Skin epidermis (tissue), 12 donors: ENCODE measurements around the gene SETBP1.
A peak's percentile ranks its signal among the peaks of the same experiment; 100 is the strongest.
"Not testable (repeated sequence)": the region's sequence is repeated elsewhere in the genome, so short reads cannot be mapped to it uniquely, and the experiment has no call there.

Source experiments
- H3K27ac ChIP-seq, 21 experiments: fragments of 200-600 bp; sonication (generic) in 11 of 21; one replicate each; pipeline ENCODE4 v1.5.0; 2020; ENCODE audit warnings: mild to moderate bottlenecking in 3 of 21, inconsistent platforms in 2 of 21, moderate library complexity in 2 of 21
- H3K4me3 ChIP-seq, 7 experiments: fragments of 200-600 bp; sonication (generic) in 2 of 7; one replicate each; pipeline ENCODE4 v1.5.0; 2020; ENCODE audit warnings: inconsistent platforms in 2 of 7, mild to moderate bottlenecking in 2 of 7, moderate library complexity in 1 of 7

Gene SETBP1

DNA sequence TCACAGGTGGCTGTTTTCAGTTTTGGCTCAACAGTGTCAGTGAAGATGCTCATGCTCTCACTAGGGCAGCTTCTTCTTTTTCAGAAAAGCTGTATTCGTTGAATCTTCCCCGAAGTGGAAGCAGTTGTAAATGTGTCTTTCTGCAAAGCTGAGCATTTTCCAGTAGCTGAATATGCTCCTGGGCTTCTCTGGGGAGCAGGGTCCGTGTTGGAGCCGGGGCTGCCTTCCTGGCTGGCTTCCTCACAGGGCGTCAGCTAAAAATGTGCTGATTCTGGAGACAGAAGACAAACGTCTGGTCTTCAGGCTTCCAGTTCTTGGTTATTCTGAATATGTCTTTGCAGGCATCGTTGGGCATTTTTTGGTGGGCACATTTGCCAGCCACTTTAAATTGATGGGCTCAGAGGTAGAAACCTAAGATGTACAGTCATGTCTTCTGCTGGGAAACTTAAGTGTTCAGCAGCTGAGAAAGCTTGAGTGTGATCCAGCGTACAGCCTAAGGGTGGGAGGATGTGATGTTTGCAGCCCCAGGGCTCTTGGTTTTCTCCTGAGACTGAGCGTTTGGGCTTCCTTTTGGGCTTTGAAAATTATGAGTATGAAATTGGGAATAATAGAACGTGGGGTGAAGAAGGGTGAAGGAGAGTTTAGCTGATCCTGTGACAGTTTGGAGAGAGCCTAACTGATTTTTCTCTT is 19.0 kb downstream of the SETBP1 start:
- peak overlapping the region in 5 of 21 experiments; percentile 18 to 47 (median 29) for H3K27ac ChIP-seq

DNA sequence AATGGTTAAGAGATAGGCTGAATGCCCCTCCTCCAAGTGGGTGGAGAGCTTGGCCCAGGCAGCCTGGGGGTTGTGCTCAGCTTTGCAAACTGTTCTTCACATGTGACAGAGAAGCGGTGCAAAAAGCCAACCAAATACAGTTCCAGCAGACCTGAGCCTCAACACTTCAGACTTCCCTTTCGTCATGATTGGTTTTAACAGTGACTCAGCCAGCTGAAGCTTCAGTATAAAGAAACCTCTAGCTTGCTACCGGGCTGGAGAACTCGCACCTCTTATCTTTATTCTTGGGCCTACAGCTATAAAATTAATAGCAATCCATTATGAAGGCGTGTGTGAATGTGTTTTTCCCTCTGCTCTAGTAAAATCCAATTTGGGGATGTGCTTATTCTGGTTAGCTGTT is 20.0 kb downstream of the SETBP1 start:
- Histone ChIP-seq H3K4me3 (no peak overlapping the region), H3K27ac (peak overlapping the region in 3 of 21 experiments; percentile 31 to 51 (median 45))

More for the DNA sequence above, 19.0 kb downstream of the SETBP1 start:
- H3K4me3 ChIP-seq: no peak overlapping the region

DNA sequence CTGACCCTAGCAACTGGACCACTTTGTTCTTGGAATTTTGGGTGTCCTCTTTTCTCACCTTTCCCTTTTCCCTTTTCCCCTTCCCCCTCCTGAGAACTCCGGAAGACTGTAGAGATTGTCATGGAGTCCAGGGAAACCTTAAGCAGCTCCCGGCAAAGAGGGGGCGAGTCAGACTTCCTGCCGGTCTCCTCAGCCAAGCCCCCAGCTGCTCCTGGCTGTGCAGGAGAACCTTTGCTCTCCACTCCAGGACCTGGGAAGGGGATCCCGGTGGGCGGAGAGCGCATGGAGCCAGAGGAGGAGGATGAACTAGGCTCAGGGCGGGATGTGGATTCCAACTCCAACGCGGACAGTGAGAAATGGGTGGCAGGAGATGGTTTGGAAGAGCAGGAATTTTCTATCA is 20.5 kb downstream of the SETBP1 start:
- H3K27ac ChIP-seq: peak overlapping the region in 4 of 21 experiments; percentile 5 to 51 (median 20)

DNA sequence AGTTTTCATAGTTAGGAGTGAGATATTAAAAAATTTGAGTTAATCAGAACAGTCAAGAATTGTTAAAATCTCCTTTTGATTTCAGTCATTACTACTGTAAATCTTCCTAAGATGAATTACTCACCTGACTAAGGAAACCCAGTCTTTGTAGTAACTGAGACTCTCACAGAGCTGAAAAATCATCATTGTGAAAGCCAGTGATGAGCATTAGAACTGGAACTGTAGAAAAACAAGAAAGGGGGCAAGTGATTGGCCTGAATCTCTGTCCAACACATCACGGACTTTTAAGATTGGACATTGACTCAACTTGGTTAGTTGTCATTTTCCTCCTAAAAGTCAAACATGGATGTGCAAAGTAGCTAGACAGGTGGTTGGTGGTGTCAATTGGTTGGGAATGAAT is 21.9 kb downstream of the SETBP1 start:
- Histone ChIP-seq H3K27ac (no peak overlapping the region), H3K4me3 (no peak overlapping the region)

More for the DNA sequence above, 20.5 kb downstream of the SETBP1 start:
- H3K4me3 ChIP-seq: no peak overlapping the region

DNA sequence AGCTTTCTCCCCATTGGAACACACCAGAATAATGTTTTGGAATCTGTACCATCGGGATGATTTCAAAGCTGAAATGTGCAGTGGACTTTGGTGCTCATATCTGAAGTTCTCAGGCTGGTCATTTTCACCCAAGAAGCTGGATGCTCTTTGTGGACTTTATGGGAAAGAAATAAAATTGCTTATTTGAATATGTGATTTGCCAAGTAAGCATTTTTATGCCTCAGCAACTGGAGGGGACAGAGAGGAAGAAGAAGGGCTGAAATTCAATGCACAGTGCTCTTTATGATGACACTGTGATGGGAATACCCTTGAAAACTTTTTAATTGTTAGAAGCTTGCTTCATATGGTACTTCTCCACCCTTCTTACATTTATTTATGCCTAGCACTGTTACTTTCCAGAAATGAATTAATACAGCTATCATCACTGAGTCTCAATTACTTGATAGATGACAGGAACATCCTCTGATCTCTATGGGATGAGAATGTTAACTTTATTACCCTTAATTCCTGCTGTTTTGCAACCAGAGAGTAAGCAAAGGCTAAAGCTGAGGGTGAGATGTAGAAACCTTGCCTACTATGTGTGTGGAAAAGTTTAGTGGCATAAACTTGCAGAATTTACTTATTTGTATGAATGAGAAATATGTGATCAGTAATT is 23.6 kb downstream of the SETBP1 start:
- no peak overlapping the region for H3K4me3 ChIP-seq
- no peak overlapping the region for H3K27ac ChIP-seq

DNA sequence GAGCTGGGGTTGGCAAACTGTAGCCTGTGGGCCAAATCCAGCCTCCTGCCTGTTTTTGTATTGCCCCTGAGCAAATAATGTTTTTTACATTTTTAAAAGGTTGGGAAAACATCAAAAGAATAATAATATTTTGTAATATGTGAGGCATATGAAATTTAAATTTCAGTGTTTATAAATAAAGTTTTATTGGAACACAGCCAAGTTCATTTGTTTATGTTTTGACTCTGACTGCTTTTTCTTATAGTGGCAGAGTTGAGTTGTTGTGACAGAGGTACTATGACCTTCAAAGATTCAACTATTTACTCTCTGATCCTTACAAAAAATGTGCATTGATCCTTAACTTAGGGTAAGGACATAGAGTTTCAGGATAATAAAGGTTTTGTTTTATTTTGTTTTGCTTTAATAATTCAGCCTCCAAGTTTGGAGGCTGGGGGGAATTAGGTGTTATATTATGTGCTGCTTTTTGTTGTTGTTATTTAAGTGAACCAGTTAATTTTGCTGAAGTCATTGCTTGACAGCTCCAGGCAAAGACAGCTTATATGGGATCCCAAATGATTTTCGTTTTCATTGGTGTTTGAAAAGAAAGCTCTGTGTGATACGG is 24.5 kb downstream of the SETBP1 start:
- H3K27ac ChIP-seq: no peak overlapping the region
- no peak overlapping the region for H3K4me3 ChIP-seq

DNA sequence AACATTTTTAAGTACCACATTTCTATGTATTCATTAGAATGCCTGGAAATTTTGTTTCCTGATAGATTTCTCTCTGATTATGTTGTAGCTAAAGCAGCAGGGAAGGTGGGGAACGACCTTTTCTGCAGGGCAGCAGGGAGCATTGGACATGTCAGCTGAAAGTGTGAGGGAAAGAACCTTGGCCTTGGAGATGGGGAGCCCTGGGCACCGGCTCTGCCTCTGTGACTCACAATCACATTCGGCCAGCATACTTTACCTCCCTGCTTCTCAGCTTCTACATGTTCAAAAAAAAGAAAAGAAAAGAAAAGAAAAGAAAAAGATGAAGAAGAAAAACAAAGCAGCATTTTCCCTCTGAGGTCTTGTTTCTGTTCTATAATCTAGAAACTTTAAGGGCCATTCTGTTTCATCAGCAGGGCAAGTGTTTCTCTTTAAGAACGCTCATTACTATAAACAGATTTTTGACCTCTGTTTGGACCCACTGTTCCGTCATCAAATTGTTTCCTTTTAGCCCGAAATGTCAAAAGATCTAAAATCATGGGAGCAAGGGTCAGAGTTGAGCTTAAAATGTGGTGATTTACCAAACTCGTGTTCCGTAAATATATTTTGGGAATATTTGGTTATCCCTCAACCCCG is 27.9 kb downstream of the SETBP1 start:
- H3K27ac ChIP-seq: peak overlapping the region in 9 of 21 experiments; percentile 3 to 78 (median 41)
- H3K4me3 ChIP-seq: no peak overlapping the region

DNA sequence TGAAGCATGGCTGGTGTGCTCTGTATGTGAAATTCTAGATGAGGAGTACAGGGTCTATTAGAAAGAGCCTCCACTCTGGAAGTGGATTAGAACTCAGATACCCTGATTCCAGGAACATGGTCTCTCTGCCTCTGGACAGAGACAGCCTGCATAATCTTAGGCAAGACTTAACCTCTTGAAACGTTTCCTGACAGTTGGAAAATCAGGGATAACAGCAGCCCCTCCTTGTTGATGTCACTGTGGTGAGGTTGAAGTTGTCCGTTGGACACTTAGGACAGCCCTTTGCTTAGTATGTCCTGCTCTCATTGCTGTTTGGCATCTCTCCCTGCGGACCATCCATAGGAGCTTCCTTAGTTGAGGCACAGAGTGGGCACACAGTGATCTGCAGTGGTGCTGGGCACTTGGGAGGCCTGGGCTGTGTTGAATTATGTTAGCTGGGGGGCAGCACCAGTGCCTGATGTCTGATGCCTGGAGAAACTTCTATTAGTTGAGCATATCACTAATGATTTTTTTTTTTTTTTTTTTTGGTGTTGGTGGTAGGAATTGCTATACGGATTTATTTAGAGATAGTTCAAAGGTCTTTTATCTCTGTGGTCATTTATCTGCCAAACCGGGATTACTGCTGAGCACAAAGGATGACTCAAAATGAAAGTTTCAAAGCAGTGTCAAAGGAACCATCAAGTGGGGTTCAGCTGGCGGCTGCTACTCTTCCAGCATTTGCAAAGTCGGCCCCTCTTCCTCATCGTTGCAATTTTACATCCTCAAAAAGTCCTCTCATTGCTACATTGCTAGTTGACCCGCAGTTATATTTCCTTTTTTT is 28.8 kb downstream of the SETBP1 start:
- H3K4me3 ChIP-seq: no peak overlapping the region

DNA sequence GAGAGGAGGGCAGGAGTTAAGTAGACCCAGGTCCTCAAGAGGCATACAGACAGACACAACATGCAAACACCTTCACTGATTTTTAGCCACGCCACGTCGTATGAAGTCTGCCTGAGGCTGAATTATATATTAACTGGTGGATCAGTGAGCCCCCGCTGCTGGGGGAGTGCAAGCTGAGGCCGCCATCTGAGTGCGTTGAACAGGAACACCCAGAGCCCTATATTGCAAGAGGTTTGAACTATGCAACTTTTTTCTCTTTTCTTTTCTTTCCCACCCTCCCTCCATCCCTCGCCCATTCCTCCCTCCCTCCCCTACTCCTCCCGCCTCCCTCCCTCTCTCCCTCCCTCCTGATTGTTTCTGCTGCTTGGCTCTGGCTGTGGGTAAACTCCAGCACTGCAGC is 30.2 kb downstream of the SETBP1 start:
- Histone ChIP-seq H3K27ac (no peak overlapping the region), H3K4me3 (no peak overlapping the region)

More for the DNA sequence above, 28.8 kb downstream of the SETBP1 start:
- H3K27ac ChIP-seq: peak overlapping the region in 11 of 21 experiments; percentile 1 to 78 (median 33)

DNA sequence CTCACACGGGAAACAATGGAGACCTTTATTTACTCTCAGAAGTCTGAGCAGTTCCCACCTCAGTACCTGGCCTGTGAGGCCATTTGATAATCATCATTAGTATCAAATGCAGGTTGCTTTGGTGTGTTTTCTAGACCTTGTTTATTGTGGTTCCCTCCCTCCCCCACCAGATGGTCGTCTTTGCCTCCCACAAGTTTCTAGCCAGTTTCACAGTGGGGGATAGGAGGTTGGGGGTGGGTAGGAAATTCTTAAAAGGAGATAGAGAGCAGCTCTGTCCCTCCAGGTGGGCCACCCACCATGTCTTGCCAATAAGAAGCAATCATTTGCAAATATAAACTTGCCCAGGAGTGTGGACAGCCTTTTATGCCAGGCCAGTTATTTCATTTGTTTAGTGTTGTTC is 31.3 kb downstream of the SETBP1 start:
- Histone ChIP-seq H3K27ac (peak overlapping the region in 1 of 21 experiments; percentile 41), H3K4me3 (no peak overlapping the region)

DNA sequence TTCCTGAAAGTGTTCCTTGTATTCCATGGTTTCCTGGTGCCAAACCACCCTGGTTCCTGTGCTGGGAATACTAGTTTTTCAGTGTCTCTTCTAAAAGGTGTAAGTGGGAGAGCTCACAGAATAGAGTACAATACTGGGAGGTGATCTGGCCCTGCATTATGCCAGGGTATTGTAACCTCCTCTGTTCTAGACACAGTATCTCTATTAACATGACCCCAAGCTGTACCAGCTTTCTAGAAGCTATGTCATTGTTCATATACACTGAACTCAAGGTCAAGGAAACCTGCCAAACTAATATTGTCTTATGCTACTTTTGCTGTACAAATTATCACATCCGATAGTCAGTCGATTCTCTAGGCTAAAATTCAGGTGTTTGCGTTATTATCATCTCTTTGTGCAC is 32.7 kb downstream of the SETBP1 start:
- H3K4me3 ChIP-seq: no peak overlapping the region
- no peak overlapping the region for H3K27ac ChIP-seq

DNA sequence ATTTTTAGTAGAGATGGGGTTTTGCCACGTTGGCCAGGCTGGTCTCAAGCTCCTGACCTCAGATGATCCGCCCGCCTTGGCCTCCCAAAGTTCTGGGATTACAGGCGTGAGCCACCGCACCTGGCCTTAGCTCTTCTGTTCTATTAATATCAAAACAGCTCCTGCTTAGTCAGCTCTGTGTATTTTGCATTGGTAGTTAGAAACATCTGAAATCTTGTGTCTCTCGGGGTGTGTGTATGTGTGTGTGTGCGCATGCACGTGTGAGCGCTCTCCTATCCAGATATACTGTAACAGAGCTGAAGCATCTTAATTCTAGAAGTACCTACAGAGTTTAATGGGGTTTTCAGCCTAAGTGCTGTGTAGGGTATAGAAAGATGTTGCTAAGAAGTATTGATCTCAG is 33.7 kb downstream of the SETBP1 start:
- no peak overlapping the region for H3K4me3 ChIP-seq
- H3K27ac ChIP-seq: peak overlapping the region in 2 of 21 experiments; percentile 28 to 63

DNA sequence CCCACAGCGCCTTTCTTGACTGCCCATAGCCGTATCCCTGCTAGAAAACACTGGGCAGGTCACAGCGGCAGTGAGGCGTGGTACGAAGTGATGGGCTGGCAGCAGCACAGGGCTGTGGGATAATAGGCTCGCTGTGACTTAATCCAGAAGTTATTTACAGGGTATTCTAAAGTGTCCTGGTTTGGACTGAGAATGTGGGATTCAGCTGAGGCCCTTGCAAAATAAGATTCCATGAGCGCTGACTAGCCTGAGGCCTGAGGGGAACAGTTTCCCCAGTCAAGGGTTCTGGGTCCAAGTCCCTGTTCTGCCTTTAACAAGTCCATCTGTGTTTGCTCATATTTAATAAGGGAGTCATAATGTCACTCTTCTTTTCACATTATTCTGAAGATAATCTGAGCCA is 34.6 kb downstream of the SETBP1 start:
- Histone ChIP-seq H3K4me3 (no peak overlapping the region), H3K27ac (peak overlapping the region in 11 of 21 experiments; percentile 1 to 63 (median 31))

DNA sequence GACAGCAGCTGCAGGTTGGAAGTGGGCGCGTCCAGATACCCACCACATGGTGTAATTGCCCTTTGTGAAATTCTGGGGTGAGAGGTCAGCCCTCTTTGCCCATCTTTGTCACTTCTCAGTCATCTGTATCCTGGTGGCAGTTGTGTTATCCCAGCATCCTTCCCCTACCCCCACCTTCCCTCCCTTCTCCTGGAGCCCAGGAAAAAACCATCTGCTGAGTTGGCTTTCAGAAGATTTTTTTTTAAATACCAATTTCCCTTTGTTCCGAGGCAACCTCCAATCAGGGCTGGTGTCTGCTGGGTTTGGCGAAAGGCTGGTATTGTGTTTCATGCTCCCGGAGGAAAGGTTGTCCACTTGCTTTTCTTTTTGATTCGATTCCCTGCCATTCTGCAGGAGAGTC is 35.2 kb downstream of the SETBP1 start:
- H3K4me3 ChIP-seq: no peak overlapping the region
- peak overlapping the region in 9 of 21 experiments; percentile 1 to 70 (median 32) for H3K27ac ChIP-seq

DNA sequence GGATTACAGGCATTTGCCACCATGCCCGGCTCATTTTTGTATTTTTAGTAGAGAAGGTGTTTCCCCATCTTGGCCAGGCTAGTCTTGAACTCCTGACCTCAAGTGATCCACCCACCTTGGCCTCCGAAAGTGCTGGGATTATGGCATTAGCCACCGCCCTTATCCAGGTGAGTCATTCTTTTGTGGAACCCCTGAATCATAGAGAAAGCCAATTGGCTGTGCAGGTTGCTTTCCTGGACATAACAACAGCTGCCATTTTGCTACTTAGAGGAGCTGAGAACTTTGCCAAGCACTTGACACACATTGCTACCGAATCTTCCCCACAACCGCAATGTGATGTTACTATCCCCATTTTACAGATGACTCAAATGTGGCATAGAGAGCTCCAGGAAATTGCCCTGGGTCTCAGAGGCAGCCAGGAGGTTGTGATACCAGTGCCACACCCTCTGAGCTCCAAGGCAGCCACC is 36.0 kb downstream of the SETBP1 start:
- peak overlapping the region in 2 of 21 experiments; percentile 33 to 36 for H3K27ac ChIP-seq
- no peak overlapping the region for H3K4me3 ChIP-seq

DNA sequence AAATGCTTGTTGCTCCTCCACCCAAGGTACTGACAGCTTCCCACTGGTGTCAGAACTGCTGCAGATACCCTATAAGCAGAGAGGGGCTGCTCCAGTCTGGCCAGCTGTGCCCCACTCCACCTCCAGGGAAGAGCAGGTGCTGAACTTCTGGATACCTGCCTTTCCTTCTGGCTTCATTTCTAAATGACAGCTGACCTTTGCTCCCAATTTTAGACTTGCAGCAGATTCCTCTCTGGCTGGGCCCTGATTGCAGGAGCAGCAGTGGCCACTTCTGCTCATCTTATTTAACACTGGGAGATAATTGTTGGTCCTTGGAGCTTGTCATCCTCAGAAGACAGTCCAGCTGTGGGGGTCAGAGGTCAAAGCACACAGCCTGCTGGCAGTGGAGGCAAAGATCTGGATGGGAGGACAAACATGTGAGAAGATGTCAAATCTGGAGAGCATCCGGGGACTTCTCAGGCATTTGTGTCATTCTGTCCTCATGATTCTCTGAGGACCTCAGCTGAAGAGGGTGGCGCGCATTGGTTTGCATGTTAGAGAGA is 38.9 kb downstream of the SETBP1 start:
- Histone ChIP-seq H3K4me3 (no peak overlapping the region), H3K27ac (no peak overlapping the region)

DNA sequence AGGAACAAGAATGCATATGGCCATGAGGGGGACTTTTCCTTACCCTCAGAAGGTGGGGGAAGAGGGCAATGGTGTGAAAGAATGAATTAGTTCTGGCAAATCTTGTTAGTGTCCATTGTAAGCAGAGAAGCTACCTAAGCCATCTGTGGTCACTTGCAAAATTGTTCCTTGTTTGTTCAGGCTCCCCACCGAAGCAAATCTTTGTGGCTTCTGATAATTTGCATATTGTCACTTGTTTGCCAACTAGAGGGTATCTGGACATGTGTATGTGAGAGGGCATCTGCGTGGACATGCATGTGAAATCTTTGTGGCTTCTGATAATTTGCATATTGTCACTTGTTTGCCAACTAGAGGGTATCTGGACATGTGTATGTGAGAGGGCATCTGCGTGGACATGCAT is 41.1 kb downstream of the SETBP1 start:
- not testable (repeated sequence) for H3K27ac ChIP-seq

DNA sequence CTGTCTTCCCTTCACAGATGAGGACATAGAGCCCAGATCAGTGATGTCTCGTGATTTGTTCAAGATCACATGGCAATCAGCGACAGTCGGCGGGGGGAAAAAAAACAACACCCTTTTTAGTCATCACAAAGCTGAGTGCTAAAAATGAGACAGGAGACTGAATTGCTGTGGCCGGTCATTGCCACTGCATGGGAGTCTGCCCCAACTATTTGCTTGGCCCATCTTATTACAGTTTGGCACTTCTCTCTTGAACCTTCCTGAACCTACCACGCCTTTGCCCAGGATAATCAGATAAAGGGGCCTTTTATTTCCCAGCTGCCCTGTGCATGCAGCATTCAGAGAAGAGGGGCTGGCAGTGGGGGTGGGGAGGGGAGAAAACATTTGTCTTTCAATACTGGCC is 42.7 kb downstream of the SETBP1 start:
- Histone ChIP-seq H3K27ac (peak overlapping the region in 4 of 21 experiments; percentile 40 to 86 (median 64)), H3K4me3 (no peak overlapping the region)

More for the DNA sequence above, 41.1 kb downstream of the SETBP1 start:
- H3K4me3 ChIP-seq: not testable (repeated sequence)
